Panc1 (cell line): ENCODE measurements around the gene LMO3. TPM values are rescaled to one million over a fixed set of nuclear protein-coding genes. Genes with fewer than 3 reads are reported as not detected.

Source experiments
- ATAC-seq: fragments of 200-7000 bp; cut with Tn5 transposase; 2 replicates; pipeline ENCODE4 v1.9.1; 2020; ENCODE audit warnings: mild to moderate bottlenecking, moderate library complexity
- BruUV-seq: library from RNA; stranded (reverse); fragments of 400-500 nt; replicated peaks from 2 replicates; lab custom pipeline; 2021; lab: Mats Ljungman, UMichigan
- CTCF ChIA-PET: fragments of 300-600 bp; sonication (Branson Sonifier 250); formaldehyde crosslinking; loops from one replicate; lab custom pipeline; 2022; ENCODE audit warnings: antibody characterized with exemption; lab: Charles Lee
- POLR2A ChIA-PET: fragments of 300-600 bp; sonication (Branson Sonifier 250); formaldehyde crosslinking; loops from one replicate; lab custom pipeline; 2022; ENCODE audit warnings: antibody characterized with exemption; lab: Charles Lee
- DNase-seq: peaks from one replicate; pipeline ENCODE4 v3.0.0-alpha.2; 2010; ENCODE audit warnings: low read depth, low spot score
- H3K27ac ChIP-seq: 2 replicates; pipeline ENCODE4 v1.5.1; 2011; ENCODE audit warnings: mild to moderate bottlenecking, low read length, inconsistent platforms
- H3K27me3 ChIP-seq: fragments of 200-500 bp; sonication (Bioruptor generic); 2 replicates; pipeline ENCODE4 v1.6.0; 2014; ENCODE audit warnings: low read length, inconsistent platforms; ENCODE audit not compliant: control insufficient read depth, insufficient read depth
- H3K36me3 ChIP-seq: fragments of 200-500 bp; sonication (Bioruptor generic); 2 replicates; pipeline ENCODE4 v1.5.1; 2014; ENCODE audit warnings: inconsistent platforms, mild to moderate bottlenecking, low read length, moderate library complexity; ENCODE audit not compliant: control insufficient read depth, insufficient read depth
- H3K4me1 ChIP-seq: 2 replicates; pipeline ENCODE4 v1.5.1; 2011; ENCODE audit warnings: inconsistent platforms, mild to moderate bottlenecking, low read length, moderate library complexity; ENCODE audit not compliant: control insufficient read depth, insufficient read depth
- H3K4me3 ChIP-seq, 2 experiments: 2 replicates each; pipeline ENCODE4 v1.5.1; 2011 to 2012; ENCODE audit warnings: low read depth in 2 of 2, low read length in 2 of 2, mild to moderate bottlenecking in 2 of 2, inconsistent platforms in 1 of 2, moderate library complexity in 1 of 2
- H3K9me3 ChIP-seq: fragments of 200-500 bp; sonication (Bioruptor generic); 2 replicates; pipeline ENCODE4 v1.5.1; 2014; ENCODE audit warnings: low read depth, mild to moderate bottlenecking, inconsistent platforms, low read length, moderate library complexity; ENCODE audit not compliant: control insufficient read depth, insufficient read depth
- CTCF ChIP-seq: fragments of 450-650 bp; IDR thresholded peaks from 2 replicates; pipeline ENCODE4 v1.5.1; 2017; ENCODE audit warnings: mild to moderate bottlenecking
- POLR2AphosphoS5 ChIP-seq: IDR thresholded peaks from 2 replicates; pipeline ENCODE4 v1.6.1; 2012; ENCODE audit warnings: mild to moderate bottlenecking, low read depth, low read length, moderate library complexity
- REST ChIP-seq, 2 experiments: IDR thresholded peaks; 2 replicates each; pipeline ENCODE4 v1.6.1; 2011 to 2012; ENCODE audit warnings: low read depth in 2 of 2, control low read depth in 1 of 2, low read length in 1 of 2, mild to moderate bottlenecking in 1 of 2, moderate library complexity in 1 of 2; ENCODE audit not compliant: insufficient read depth in 1 of 2
- SIN3A ChIP-seq: IDR thresholded peaks from 2 replicates; pipeline ENCODE4 v1.6.1; 2012; ENCODE audit warnings: low read depth, mild to moderate bottlenecking, low read length, moderate library complexity, borderline replicate concordance; ENCODE audit not compliant: insufficient read depth
- TCF7L2 ChIP-seq: IDR thresholded peaks from 2 replicates; pipeline ENCODE4 v1.6.1; 2011; ENCODE audit warnings: mild to moderate bottlenecking, low read depth, low read length, inconsistent platforms
- in situ Hi-C: cut with HindIII; loops from 2 replicates; pipeline ENCODE4 v1.10.0; 2016; ENCODE audit warnings: low sequenced_read_pairs, low pct_unique_long_range_greater_than_20kb
- intact Hi-C: fragments of 100-400 bp; cut with micrococcal nuclease; formaldehyde crosslinking; loops from one replicate; pipeline ENCODE4 v1.10.0; 2022; ENCODE audit not compliant: unreplicated experiment
- total RNA-seq: library from RNA; stranded (reverse); gene quantifications from one replicate; pipeline ENCODE4 v1.2.1, GENCODE V29; 2021; ENCODE audit not compliant: unreplicated experiment

The LMO3 gene
- total RNA-seq, 1 experiment from 2014 or later = 0.51 TPM

GRCh38 chr12:16618256-16618655 lies 12.3 kb upstream of the LMO3 start:
- H3K36me3 ChIP-seq = no peaks in the 10 kb centered on the region
- no peak overlapping the region for H3K4me3 ChIP-seq
- in situ Hi-C loops (no loop called here), intact Hi-C loops (no loop called here)
- ATAC-seq = no peak
- TF ChIP-seq CTCF = no peak
- no peaks in the 10 kb centered on the region for H3K4me1 ChIP-seq
- ChIA-PET CTCF (no interaction called here), POLR2A (no interaction called here)
- BruUV-seq = no TSS peak
- no peak overlapping the region for H3K27ac ChIP-seq
- no peaks in the 10 kb centered on the region for H3K9me3 ChIP-seq
- DNase-seq = no peak
- no peaks in the 10 kb centered on the region for H3K27me3 ChIP-seq

GRCh38 chr12:16613199-16613598 lies 7.2 kb upstream of the LMO3 start:
- Histone ChIP-seq H3K27me3 (no peaks in the 10 kb centered on the region), H3K36me3 (no peaks in the 10 kb centered on the region), H3K27ac (no peak overlapping the region), H3K4me3 (no peak overlapping the region), H3K9me3 (no peaks in the 10 kb centered on the region), H3K4me1 (no peaks in the 10 kb centered on the region; the same call in 1 of the 2 replicates)
- DNase-seq = no peak
- no peak for ATAC-seq
- in situ Hi-C loops = no loop called here
- intact Hi-C loops = no loop called here
- no TSS peak for BruUV-seq
- TF ChIP-seq SIN3A = no peak
- TF ChIP-seq TCF7L2 = no peak
- ChIA-PET POLR2A (no interaction called here), CTCF (no interaction called here)

GRCh38 chr12:16612647-16613046 lies 6.7 kb upstream of the LMO3 start:
- BruUV-seq = no TSS peak
- TF ChIP-seq CTCF (no peak), SIN3A (no peak), POLR2AphosphoS5 (no peak), REST (IDR thresholded peaks at IDR 0.05; ENCODE audit: insufficient read depth in 1 of 2, low read depth in 2 of 2, low read length in 1 of 2) (no peak), TCF7L2 (no peak)
- no peak overlapping the region for H3K27ac ChIP-seq
- no peaks in the 10 kb centered on the region; the same call in 1 of the 2 replicates for H3K4me1 ChIP-seq
- CTCF ChIA-PET = no interaction called here
- POLR2A ChIA-PET = no interaction called here
- DNase-seq (no peak), ATAC-seq (no peak)
- H3K27me3 ChIP-seq = no peaks in the 10 kb centered on the region
- in situ Hi-C loops (no loop called here), intact Hi-C loops (no loop called here)
- no peaks in the 10 kb centered on the region for H3K36me3 ChIP-seq
- H3K9me3 ChIP-seq = no peaks in the 10 kb centered on the region
- no peak overlapping the region for H3K4me3 ChIP-seq
